GM19455 (cell line): ENCODE measurements around the gene PLVAP.
A peak's percentile ranks its signal among the peaks of the same experiment; 100 is the strongest.

ENCODE experiments used
- ATAC-seq: cut with Tn5 transposase; IDR thresholded peaks from one replicate; pipeline ENCODE4 v1.9.1; 2021; ENCODE audit not compliant: unreplicated experiment

PLVAP gene

DNA sequence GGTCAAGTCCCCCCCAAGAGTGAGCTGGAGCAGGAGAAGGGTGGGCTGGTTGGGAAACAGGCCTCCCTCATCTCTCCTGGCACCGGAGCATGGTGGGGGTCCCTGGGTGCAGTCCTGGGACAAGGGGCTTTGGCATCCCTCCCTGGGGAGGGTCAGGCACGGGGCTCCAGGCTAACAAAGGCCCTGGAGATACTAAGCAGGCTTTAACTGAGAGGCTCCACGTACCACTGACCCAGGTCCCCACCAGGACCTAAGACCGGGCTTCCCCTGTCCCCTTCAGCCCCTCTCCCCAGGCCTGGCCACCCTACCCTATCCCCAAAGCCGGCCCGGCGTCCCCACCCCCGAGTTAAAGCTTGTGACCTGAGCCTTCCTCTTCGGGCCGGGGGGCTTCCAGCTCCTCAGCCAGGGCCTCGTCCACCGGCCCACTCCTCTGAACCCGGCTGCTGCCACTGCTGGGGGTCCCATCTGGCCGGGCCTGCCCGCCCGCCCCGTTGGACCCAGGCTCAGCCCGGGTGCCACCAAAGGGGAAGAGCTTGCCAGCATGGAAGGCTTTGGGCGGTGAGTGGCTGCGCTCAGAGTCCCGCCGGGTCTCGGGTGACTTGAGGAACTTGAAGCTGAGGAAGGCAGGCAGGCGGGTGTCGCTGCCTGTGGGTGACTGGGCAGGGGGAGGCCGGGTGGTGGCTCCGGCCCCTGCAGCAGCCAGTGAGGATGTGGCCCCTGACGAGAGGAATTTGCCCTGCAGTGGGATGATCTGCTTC lies 52.6 kb downstream of the PLVAP start:
- ATAC-seq: no peak

DNA sequence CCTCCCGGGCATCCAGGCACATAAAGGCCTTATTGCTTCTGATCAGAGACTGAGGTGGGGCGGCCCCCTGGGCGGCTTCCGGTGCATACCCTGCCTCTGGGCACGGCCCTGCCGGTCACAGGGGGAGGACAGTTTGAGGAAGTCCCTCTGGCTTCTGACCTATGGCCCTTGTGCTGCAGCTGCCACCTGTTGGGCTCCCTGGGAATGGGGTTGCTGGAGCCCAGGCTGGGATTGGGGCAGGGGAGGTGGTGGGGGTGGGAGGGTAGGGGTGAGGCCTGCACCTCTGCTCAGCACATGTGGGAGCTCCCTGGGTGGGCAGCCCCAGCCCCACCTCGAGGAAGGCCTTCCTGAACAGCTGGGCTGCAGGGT lies 53.2 kb downstream of the PLVAP start:
- ATAC-seq: no peak

DNA sequence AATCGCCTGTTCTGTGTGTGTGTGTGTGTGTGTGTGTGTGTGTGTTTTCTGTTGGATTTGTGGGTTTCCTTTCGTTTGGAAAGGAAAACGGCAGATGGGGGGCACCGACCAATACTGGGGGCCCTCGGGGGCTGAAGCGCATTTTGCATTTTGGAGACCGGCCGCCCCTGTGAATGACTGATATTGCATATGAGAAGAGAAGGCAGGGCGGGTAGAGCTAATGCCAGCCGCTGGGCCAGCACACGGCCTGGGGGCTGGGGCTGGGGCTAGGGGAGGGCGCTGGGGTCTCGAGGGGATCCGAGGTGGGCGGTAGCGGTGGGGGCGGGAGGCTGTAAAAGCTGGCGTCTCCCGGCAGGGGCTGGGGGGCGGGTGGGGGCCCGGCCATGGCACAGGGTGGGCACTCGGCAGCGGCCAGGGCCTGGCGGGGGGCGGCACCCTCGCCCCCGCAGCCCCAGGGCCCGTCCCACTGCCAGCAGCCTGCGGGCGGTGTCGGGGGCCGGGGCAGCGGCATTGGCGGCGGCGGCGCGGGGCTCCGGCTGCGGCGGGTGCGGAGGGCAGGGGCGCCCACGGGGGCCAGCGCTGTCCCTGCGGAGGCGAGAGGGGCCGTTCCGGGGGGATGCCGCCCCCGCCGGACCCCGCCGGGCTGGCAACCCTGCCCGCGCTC lies 53.7 kb downstream of the PLVAP start:
- ATAC-seq: no peak

DNA sequence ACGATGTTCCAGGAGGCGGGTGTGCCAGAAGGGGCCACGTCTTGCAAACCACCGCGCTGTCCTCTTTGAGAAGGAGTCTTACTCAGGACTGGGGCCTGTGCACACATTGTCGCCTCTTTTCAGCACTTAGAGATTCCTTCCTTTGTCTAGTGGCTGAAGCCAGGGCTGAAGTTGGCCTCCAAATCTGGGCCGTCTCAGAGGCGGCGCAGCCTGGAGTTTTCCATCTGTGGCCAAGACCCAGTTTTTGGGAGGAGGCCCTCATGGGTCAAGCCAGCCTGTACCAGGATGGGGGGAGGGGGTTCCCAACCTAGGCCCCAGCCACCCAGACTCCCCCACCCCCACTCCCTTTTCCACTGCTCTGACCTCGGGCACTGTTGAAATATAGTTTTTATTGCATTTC lies 54.3 kb downstream of the PLVAP start:
- ATAC-seq: no peak

- ATAC-seq: no peak
Observed at GRCh38 chr19:17321655-17322489, 55.3 kb downstream of the PLVAP start.

GRCh38 chr19:17320435-17320834 lies 56.7 kb downstream of the PLVAP start:
- no peak for ATAC-seq

GRCh38 chr19:17319473-17320238 lies 57.5 kb downstream of the PLVAP start:
- ATAC-seq: no peak

GRCh38 chr19:17318966-17319365 lies 58.2 kb downstream of the PLVAP start:
- no peak for ATAC-seq

- no peak for ATAC-seq
Observed at GRCh38 chr19:17314007-17314593, 63.0 kb downstream of the PLVAP start.

DNA sequence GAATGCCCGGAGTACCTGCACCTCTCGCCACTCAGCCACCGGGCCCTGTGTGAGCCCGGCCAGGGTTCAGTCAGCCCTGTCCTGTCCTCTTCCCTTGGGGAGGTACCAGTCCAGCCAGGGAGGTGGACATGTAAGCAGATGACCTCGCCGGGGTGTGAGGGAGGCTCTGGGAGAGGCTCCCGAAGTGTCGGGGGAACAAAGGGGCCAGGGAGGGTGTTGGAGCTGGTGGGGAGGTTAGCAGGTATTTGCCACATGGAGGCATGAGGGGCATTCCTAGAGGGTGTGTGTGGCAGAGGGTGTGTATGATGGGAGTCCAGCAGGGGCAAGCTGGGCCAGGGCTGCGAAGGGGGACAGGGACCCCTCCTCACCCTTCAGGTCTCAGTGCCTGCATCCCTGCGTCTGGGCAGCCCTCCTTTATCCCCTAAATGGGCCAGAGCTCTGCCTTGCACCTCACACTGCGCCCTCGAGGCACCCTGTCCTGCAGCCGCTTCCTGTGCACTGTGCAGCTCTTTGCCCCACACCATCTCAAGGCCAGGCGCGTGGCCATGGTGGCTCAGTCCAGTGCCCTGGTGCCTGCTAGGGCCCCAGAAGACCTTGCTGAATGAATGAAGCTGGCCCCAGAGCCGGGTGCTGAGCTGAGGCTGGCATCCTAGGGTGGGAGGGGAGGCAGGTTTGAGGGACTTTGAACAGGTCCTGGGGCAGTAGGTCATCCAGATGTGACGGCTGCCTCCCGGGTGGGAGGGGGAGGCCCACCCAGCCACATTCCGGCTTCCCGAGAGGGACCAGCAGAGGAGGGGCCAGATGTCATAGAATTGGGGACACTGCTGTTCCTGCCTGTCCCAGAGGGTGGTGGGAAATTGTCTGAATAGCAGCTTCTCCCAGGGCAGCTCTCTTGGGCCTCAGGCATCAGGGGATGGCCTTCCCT lies 64.7 kb downstream of the PLVAP start:
- no peak for ATAC-seq

GRCh38 chr19:17311455-17312188 lies 65.5 kb downstream of the PLVAP start:
- ATAC-seq: no peak

- ATAC-seq: no peak
Observed at GRCh38 chr19:17309965-17310461, 67.1 kb downstream of the PLVAP start.

DNA sequence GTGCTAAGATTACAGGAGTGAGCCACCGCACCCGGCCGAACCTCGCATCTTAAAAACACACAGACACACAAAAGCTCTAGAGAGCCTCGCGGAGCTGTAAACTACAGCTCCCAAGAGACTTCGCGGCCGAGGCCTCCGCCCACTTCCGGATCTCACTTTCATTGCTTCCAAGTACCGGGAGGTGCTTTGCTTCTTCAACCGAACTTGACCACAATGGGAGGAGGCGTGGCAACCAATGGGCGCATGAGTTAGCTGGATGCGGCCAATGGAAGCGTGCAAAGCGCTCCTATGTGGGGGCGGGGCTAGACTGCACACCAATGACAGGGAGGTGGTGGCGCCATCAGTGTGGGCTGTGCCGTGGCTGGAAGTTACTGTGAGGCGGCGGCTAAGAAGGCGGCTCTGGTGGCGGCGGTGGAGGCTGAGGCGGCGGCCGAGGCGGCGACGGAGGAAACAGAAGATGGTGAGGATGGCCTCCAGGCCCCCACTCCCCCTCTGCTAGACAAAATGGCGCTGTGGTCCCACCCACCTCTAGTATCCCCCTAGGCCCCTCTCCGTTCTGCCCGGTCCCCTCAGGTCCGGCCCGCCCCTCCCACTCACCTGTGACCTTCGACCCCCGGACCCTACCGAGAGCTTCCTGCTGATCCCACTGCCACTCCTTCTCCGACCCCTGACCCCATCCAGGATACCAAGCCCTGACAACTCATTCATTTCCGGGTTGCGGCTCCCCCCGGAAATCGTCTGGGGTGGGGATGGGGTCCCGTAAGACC lies 67.8 kb downstream of the PLVAP start, which contains the start of gene DDA1:
DDA1 (plus strand) TSS at position 366 of the 767 bp plus-strand sequence; CDS start at position 458, 92 bp downstream.
- no peak for ATAC-seq

DNA sequence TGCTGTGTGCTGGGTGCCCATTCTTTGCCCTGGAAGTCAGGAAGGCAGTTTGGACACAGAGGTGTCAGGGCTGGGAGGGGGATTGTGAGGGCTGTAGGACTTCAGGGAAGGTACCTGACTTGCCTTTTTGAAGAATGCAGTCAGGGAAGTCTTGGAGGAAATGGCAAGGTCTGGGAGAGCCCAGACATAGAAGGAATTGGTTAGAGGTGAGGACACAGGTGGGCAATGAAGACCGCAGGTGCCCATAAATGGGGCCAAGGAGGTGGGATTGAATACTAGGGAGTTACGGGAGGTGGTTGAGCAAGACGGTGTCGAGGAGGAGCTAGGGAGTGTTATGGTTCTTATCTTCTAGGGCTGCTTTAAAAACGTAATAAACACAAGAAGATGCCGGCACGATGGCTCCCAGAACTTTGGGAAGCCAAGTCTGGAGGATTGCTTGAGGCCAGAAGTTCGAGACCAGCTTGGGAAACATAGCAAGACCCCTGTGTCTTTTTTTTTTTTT lies 69.2 kb downstream of the PLVAP start:
- no peak for ATAC-seq

DNA sequence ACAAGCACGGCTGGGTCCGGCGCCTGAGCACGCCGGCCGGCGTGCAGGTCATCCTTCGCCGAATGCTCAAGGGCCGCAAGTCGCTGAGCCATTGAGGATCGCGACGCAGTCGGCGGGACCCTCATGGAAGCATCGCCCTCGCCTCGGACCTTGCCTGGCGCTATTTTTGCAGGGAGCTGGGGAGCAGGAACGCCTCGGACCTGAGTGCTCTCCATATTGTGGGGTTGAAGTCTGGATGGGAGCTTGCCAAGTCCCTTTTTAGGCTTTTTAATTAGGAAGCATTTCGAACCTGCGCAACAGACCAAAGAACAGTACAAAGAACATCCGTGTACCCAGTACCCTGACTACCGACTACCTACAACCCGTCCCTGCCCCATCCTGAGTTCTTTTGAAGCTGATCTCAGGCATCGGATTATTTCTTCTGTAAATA lies 70.8 kb downstream of the PLVAP start:
- ATAC-seq: no peak

DNA sequence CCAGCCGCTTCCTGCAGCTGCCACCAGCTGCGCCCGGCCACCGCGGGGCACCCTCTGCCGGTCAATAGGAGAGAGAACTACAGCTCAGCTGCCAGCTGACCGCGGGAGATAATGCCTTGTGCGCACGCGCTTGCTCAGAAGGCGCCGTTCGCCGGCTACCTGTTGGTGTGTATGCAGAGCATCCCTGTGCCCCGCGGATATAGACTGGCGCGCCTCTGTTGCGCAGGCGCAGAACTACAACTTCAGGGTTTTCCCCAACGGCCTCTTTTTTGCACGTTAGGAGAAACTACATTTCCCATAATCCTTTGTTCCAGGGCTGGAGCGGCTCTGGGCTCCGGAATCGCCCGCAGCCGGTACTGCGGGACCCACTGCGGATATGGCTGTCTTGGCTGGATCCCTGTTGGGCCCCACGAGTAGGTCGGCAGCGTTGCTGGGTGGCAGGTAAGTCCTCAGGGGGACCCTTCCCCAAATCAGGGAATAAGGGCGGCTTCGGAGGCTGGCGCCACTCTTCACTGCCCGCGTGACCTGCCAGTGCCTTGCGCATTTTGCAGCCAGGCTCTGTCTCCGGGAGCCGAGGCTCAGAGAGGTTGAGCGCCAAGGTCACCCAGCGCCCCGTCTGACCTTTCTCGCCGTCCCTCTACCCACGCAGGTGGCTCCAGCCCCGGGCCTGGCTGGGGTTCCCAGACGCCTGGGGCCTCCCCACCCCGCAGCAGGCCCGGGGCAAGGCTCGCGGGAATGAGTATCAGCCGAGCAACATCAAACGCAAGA lies 71.4 kb downstream of the PLVAP start, which contains the start of gene MRPL34:
MRPL34 (plus strand) TSS at position 356 of the 768 bp plus-strand sequence; CDS start at position 377, 21 bp downstream.
- ATAC-seq: peak; percentile 56

DNA sequence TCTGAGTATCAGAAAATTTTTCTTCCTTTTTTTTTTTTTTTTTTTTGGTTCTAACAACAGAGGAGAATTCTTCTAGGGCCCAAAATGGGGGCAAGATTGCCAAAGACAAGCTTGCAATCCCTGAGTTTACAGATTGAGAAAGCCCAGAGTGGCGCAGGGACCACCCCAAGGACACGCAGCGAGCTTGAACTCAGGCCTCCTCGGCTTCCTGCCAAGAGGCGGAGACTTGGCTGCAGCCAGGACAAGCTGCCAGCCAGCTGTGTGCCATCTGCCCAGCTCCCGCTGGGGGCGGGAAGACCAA lies 72.0 kb downstream of the PLVAP start:
- ATAC-seq: no peak
